Measurements from ENCODE around the gene ZNRF3. TPM values are rescaled to one million over a fixed set of nuclear protein-coding genes. Genes with fewer than 3 reads are reported as not detected.

Gene ZNRF3
- polyA plus RNA-seq, 3 donors: 0.13 TPM; not detected in 2

DNA sequence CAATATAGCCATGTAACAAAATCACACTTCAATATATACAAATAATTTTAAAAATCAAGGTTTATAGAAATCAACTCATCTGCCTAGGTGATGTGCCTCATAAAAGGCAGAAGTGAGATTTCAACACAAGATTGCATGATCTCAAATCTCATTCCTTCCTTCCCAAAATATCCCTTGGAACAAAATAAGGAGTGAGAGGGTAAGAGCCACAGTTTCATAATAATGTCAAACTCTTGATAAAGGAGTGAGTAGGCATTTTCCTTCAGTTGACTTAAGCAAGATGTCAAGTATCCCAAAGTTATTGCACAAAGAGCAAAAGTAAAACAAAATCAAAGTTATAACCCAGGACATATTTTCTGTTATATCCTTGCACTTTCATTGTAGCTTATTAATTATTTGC lies 97.0 kb downstream of the ZNRF3 start:
- H3K4me3 Mint-ChIP-seq: no peak overlapping the region
- peaks cover 0 to 5% (median 2%) of the 10 kb centered on the region in 7 donors for H3K9me3 Mint-ChIP-seq
- Histone ChIP-seq H2AFZ (ENCODE audit: insufficient read depth, low read depth, low read length, poor library complexity, severe bottlenecking) (no peak overlapping the region), H3K27ac (ENCODE audit: low read depth in 1 of 2, low read length in 2 of 2) (no peak overlapping the region), H3K79me2 (ENCODE audit: insufficient read depth, low read length) (no peaks in the 10 kb centered on the region), H3K4me2 (replicated peaks; ENCODE audit: extremely low read depth, low read length, poor library complexity, severe bottlenecking) (no peak overlapping the region), H3K4me3 (replicated peaks in 1 of 3; ENCODE audit: low read depth in 2 of 3, low read length in 3 of 3) (no peak overlapping the region), H3K27me3 (ENCODE audit: control insufficient read depth in 2 of 2, insufficient read depth in 2 of 2, low read length in 2 of 2) (peaks cover 7 to 9% of the 10 kb centered on the region in 2 donors), H3K36me3 (replicated peaks in 1 of 2; ENCODE audit: control insufficient read depth in 1 of 2, insufficient read depth in 2 of 2, low read length in 2 of 2) (no peaks in the 10 kb centered on the region), H3K4me1 (ENCODE audit: control insufficient read depth in 1 of 2, insufficient read depth in 2 of 2, low read length in 2 of 2) (no peaks in the 10 kb centered on the region), H4K20me1 (ENCODE audit: insufficient read depth, low read length) (no peaks in the 10 kb centered on the region), H3K9me3 (replicated peaks in 1 of 2; ENCODE audit: control insufficient read depth in 1 of 2, insufficient read depth in 1 of 2, low read length in 2 of 2) (no peaks in the 10 kb centered on the region), H3K9ac (ENCODE audit: insufficient read depth, low read length, poor library complexity, severe bottlenecking) (no peak overlapping the region)
- H3K36me3 Mint-ChIP-seq: no peaks in the 10 kb centered on the region
- no peak overlapping the region for H3K27ac Mint-ChIP-seq
- no peak for DNase-seq
- peaks cover 2% of the 10 kb centered on the region for H3K4me1 Mint-ChIP-seq
- intact Hi-C loops (cut with micrococcal nuclease): no loop called here
- H3K27me3 Mint-ChIP-seq (ENCODE audit: low read depth in 3 of 3): peaks cover 8 to 26% (median 11%) of the 10 kb centered on the region in 3 donors
- TF ChIP-seq CTCF (IDR thresholded peaks at IDR 0.05): no peak

DNA sequence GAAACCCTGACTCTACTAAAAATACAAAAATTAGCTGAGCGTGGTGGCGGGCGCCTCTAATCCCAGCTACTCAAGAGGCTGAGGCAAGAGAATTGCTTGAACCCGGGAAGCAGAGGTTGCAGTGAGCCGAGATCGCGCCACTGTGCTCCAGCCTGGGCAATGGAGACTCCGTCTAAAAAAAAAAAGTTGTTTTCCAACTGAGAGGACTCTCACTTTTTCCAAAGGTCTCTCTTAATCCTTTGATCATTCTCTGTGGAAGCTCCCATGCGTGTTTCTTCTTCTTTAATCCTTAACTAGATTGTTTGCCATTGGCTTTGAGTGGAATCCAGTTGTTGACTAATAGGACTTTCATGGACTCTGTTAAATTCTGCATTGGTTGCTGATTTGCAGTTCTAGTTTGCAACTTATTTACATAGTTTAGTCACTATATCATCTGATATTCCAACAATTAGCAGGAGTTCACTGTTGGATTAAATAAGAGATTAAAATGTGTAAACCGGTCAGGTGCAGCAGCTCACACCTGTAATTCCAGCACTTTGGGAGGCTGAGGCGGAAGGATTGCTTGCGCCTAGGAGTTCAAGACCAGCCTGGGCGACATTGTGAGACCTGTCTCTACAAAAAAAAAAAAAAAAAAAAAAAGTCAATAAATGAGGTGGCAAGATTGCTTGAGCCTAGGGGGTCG lies 98.6 kb downstream of the ZNRF3 start:
- Mint-ChIP-seq H3K4me1 (peaks cover 2% of the 10 kb centered on the region), H3K4me3 (no peak overlapping the region)

More for the DNA sequence above, 98.6 kb downstream of the ZNRF3 start:
- Histone ChIP-seq H3K79me2 (ENCODE audit: insufficient read depth, low read length) (no peaks in the 10 kb centered on the region), H3K4me3 (replicated peaks in 1 of 3; ENCODE audit: low read depth in 2 of 3, low read length in 3 of 3) (no peak overlapping the region), H3K4me2 (replicated peaks; ENCODE audit: extremely low read depth, low read length, poor library complexity, severe bottlenecking) (no peak overlapping the region), H3K4me1 (ENCODE audit: control insufficient read depth in 1 of 2, insufficient read depth in 2 of 2, low read length in 2 of 2) (no peaks in the 10 kb centered on the region), H3K36me3 (replicated peaks in 1 of 2; ENCODE audit: control insufficient read depth in 1 of 2, insufficient read depth in 2 of 2, low read length in 2 of 2) (no peaks in the 10 kb centered on the region), H4K20me1 (ENCODE audit: insufficient read depth, low read length) (no peaks in the 10 kb centered on the region), H2AFZ (ENCODE audit: insufficient read depth, low read depth, low read length, poor library complexity, severe bottlenecking) (no peak overlapping the region), H3K27ac (ENCODE audit: low read depth in 1 of 2, low read length in 2 of 2) (no peak overlapping the region), H3K9me3 (replicated peaks in 1 of 2; ENCODE audit: control insufficient read depth in 1 of 2, insufficient read depth in 1 of 2, low read length in 2 of 2) (no peaks in the 10 kb centered on the region), H3K27me3 (ENCODE audit: control insufficient read depth in 2 of 2, insufficient read depth in 2 of 2, low read length in 2 of 2) (peaks cover 7 to 9% of the 10 kb centered on the region in 2 donors), H3K9ac (ENCODE audit: insufficient read depth, low read length, poor library complexity, severe bottlenecking) (no peak overlapping the region)
- Mint-ChIP-seq H3K36me3 (no peaks in the 10 kb centered on the region), H3K27me3 (ENCODE audit: low read depth in 3 of 3) (peaks cover 8 to 23% (median 9%) of the 10 kb centered on the region in 3 donors), H3K9me3 (peaks cover 2 to 7% (median 4%) of the 10 kb centered on the region in 7 donors), H3K27ac (no peak overlapping the region)
- DNase-seq: no peak
- 97% methylated on average over 9 of the region's 14 CpGs for WGBS (ENCODE audit: insufficient coverage)
- intact Hi-C loops (cut with micrococcal nuclease): no loop called here
- TF ChIP-seq CTCF (IDR thresholded peaks at IDR 0.05): no peak
